ENCODE measurements around the gene IDH3G. TPM values are rescaled to one million over a fixed set of nuclear protein-coding genes. Genes with fewer than 3 reads are reported as not detected.

Gene IDH3G
- polyA plus RNA-seq, 1 donor (not counting 4 experiments of a cell fraction or from before 2014, with no cell fraction given), result 44.7 TPM

DNA sequence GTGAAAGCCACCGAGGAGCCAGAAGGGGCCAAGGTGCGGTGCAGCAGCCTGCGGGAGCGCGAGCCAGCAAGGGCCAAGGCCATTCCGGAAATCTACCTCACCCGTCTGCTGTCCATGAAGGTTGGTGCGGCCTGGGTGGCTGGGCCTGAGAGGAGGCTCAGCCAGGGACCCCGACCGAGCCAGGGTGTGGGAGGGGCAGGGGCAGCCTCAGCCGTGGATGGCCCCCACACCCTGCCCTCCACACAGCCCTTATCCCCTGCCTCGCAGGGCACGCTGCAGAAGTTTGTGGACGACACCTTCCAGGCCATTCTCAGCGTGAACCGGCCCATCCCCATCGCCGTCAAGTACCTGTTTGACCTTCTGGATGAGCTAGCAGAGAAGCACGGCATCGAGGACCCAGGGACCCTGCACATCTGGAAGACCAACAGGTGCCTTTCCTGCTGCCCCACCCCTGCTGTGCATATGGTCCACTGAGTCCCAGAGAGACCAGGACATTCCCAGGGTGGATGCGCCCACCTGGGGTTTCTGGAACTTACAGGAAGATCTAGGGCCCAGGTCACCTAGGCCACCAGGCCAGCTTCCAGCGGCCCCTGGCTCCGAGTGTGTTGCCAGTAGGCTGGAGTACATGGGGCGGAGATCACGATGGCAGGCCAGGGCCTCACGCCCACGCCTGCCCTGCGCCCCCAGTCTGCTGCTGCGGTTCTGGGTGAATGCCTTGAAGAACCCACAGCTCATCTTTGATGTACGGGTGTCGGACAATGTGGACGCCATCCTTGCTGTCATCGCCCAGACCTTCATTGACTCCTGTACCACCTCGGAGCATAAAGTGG lies 16.7 kb downstream of the IDH3G start:
- Histone ChIP-seq H3K36me3 (ENCODE audit: control insufficient read depth in 2 of 2, extremely low read depth in 1 of 2, insufficient read depth in 2 of 2, low read length in 2 of 2) (peaks cover 0 to 4% of the 10 kb centered on the region in 2 experiments), H3K4me1 (ENCODE audit: control insufficient read depth, extremely low read depth, insufficient read depth, low read length) (peaks cover 7% of the 10 kb centered on the region), H3K9ac (ENCODE audit: control insufficient read depth, extremely low read depth, insufficient read depth, low read length) (no peak overlapping the region), H3K4me3 (ENCODE audit: control insufficient read depth in 2 of 3, extremely low read depth in 1 of 3, insufficient read depth in 2 of 3, low read depth in 1 of 3, low read length in 3 of 3) (no peak overlapping the region), H3K27me3 (ENCODE audit: control insufficient read depth, extremely low read depth, insufficient read depth, low read length) (no peaks in the 10 kb centered on the region), H2AFZ (ENCODE audit: control insufficient read depth, low read length) (no peak overlapping the region), H3K27ac (ENCODE audit: control insufficient read depth, insufficient read depth, low read length) (no peak overlapping the region), H4K20me1 (ENCODE audit: control insufficient read depth, extremely low read depth, insufficient read depth, low read length) (no peaks in the 10 kb centered on the region), H3K79me2 (ENCODE audit: control insufficient read depth, insufficient read depth, low read length) (no peaks in the 10 kb centered on the region), H3K9me1 (ENCODE audit: control insufficient read depth, extremely low read depth, insufficient read depth, low read length) (no peaks in the 10 kb centered on the region), H3K9me3 (ENCODE audit: control insufficient read depth, low read depth, low read length) (no peaks in the 10 kb centered on the region), H3K4me2 (ENCODE audit: control insufficient read depth, extremely low read depth, insufficient read depth, low read depth, low read length) (no peak overlapping the region)
- DNase-seq (ENCODE audit: low read depth, low spot score), result no peak
- FAIRE-seq, result no peak
- dilution Hi-C loops (cut with MboI; ENCODE audit: extremely low pct_ligation_motif_present, low sequenced_read_pairs), result no loop called here
- TF ChIP-seq, protein P1, sequence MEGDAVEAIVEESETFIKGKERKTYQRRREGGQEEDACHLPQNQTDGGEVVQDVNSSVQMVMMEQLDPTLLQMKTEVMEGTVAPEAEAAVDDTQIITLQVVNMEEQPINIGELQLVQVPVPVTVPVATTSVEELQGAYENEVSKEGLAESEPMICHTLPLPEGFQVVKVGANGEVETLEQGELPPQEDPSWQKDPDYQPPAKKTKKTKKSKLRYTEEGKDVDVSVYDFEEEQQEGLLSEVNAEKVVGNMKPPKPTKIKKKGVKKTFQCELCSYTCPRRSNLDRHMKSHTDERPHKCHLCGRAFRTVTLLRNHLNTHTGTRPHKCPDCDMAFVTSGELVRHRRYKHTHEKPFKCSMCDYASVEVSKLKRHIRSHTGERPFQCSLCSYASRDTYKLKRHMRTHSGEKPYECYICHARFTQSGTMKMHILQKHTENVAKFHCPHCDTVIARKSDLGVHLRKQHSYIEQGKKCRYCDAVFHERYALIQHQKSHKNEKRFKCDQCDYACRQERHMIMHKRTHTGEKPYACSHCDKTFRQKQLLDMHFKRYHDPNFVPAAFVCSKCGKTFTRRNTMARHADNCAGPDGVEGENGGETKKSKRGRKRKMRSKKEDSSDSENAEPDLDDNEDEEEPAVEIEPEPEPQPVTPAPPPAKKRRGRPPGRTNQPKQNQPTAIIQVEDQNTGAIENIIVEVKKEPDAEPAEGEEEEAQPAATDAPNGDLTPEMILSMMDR (optimal IDR thresholded peaks at IDR 0.05 in 1 of 3, IDR thresholded peaks at IDR 0.05 in 1 of 3, conservative IDR thresholded peaks at IDR 0.05 in 1 of 3; ENCODE audit: extremely low read depth in 1 of 3, insufficient read depth in 2 of 3, low read length in 3 of 3), result no peak
- no peak for TF ChIP-seq EZH2 (IDR thresholded peaks at IDR 0.05; ENCODE audit: low read length)

DNA sequence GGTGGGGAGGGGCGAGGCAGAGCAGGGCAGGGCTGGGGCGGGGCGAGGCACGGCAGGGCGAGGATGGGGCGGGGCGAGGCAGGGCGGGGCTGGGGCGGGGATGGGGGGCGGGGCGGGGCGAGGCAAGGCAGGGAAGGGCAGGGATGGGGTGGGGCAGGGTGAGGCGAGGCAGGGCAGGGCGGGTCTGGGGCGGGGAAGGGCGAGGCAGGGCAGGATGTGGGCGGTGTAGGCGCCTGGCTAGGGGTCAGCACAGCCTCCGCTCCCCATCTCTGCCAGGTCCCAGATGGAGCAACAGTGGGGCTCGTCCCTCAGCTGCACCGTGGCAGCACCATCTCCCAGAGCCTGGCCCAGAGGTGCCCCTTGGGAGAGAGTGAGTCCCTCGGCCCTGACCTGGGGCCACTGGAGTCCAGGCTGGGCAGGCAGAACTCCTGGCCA lies 17.5 kb downstream of the IDH3G start:
- no peak overlapping the region for H3K9ac ChIP-seq (ENCODE audit: control insufficient read depth, extremely low read depth, insufficient read depth, low read length)

More for the DNA sequence above, 17.5 kb downstream of the IDH3G start:
- Histone ChIP-seq H3K4me1 (ENCODE audit: control insufficient read depth, extremely low read depth, insufficient read depth, low read length) (peaks cover 7% of the 10 kb centered on the region), H3K4me2 (ENCODE audit: control insufficient read depth, extremely low read depth, insufficient read depth, low read depth, low read length) (no peak overlapping the region), H4K20me1 (ENCODE audit: control insufficient read depth, extremely low read depth, insufficient read depth, low read length) (no peaks in the 10 kb centered on the region), H3K27me3 (ENCODE audit: control insufficient read depth, extremely low read depth, insufficient read depth, low read length) (no peaks in the 10 kb centered on the region), H3K9me1 (ENCODE audit: control insufficient read depth, extremely low read depth, insufficient read depth, low read length) (no peaks in the 10 kb centered on the region), H3K4me3 (ENCODE audit: control insufficient read depth in 2 of 3, extremely low read depth in 1 of 3, insufficient read depth in 2 of 3, low read depth in 1 of 3, low read length in 3 of 3) (no peak overlapping the region), H3K27ac (ENCODE audit: control insufficient read depth, insufficient read depth, low read length) (no peak overlapping the region), H2AFZ (ENCODE audit: control insufficient read depth, low read length) (no peak overlapping the region), H3K9me3 (ENCODE audit: control insufficient read depth, low read depth, low read length) (no peaks in the 10 kb centered on the region), H3K36me3 (ENCODE audit: control insufficient read depth in 2 of 2, extremely low read depth in 1 of 2, insufficient read depth in 2 of 2, low read length in 2 of 2) (peaks cover 0 to 4% of the 10 kb centered on the region in 2 experiments), H3K79me2 (ENCODE audit: control insufficient read depth, insufficient read depth, low read length) (no peaks in the 10 kb centered on the region)
- dilution Hi-C loops (cut with MboI; ENCODE audit: extremely low pct_ligation_motif_present, low sequenced_read_pairs), result no loop called here
- no peak for TF ChIP-seq EZH2 (IDR thresholded peaks at IDR 0.05; ENCODE audit: low read length)
- TF ChIP-seq, protein P1 (optimal IDR thresholded peaks at IDR 0.05 in 1 of 3, IDR thresholded peaks at IDR 0.05 in 1 of 3, conservative IDR thresholded peaks at IDR 0.05 in 1 of 3; ENCODE audit: extremely low read depth in 1 of 3, insufficient read depth in 2 of 3, low read length in 3 of 3), result no peak
- FAIRE-seq, result no peak
- DNase-seq (ENCODE audit: low read depth, low spot score), result no peak
